K562 (cell line): ENCODE measurements around the gene MDN1. TPM values are rescaled to one million over a fixed set of nuclear protein-coding genes. Genes with fewer than 3 reads are reported as not detected.

Experiments used
- CBFA2T3 ChIP-seq: fragments of 450-650 bp; IDR thresholded peaks from 2 replicates; pipeline ENCODE4 v1.6.1; 2017
- CXXC5 ChIP-seq: fragments of 250-450 bp; sonication (Bioruptor Pico); IDR thresholded peaks from 2 replicates; pipeline ENCODE4 v1.8.0; 2022; ENCODE audit warnings: inconsistent platforms, mild to moderate bottlenecking, moderate library complexity
- EP300 ChIP-seq: IDR thresholded peaks from 2 replicates; pipeline ENCODE4 v1.6.1; 2012; ENCODE audit warnings: low read length, improper control_type of control experiment
- ESRRA ChIP-seq: fragments of 450-650 bp; IDR thresholded peaks from 2 replicates; pipeline ENCODE4 v1.6.1; 2014; ENCODE audit warnings: low read depth, mild to moderate bottlenecking, moderate library complexity, borderline replicate concordance
- GTF2A2 ChIP-seq: IDR thresholded peaks from 2 replicates; pipeline ENCODE4 v1.6.1; 2016; ENCODE audit warnings: mild to moderate bottlenecking, missing genetic modification characterization, missing compliant biosample characterization
- HOMEZ ChIP-seq: fragments of 250-450 bp; sonication (Bioruptor Pico); IDR thresholded peaks from 2 replicates; pipeline ENCODE4 v1.4.0; 2020; ENCODE audit warnings: mild to moderate bottlenecking, moderate library complexity
- NR2C2 ChIP-seq, 2 experiments: fragments of 200-800 bp in 1 of 2; sonication (Bioruptor generic) in 1 of 2; sonication (generic) in 1 of 2; formaldehyde crosslinking in 1 of 2; IDR thresholded peaks; 2 replicates each; pipeline versions ENCODE4 v1.6.1 to v1.8.0; 2016 to 2022; ENCODE audit warnings: mild to moderate bottlenecking in 1 of 2, missing compliant biosample characterization in 1 of 2, missing genetic modification characterization in 1 of 2, missing genetic modification reagents in 1 of 2
- RAD51 ChIP-seq: fragments of 450-650 bp; IDR thresholded peaks from 2 replicates; pipeline ENCODE4 v1.7.1; 2016; ENCODE audit warnings: low read depth, mild to moderate bottlenecking, borderline replicate concordance
- SMARCA4 ChIP-seq: fragments of 450-650 bp; IDR thresholded peaks from 2 replicates; pipeline ENCODE4 v1.6.1; 2016
- SP1 ChIP-seq: sonication (generic); formaldehyde crosslinking; IDR thresholded peaks from 2 replicates; pipeline ENCODE4 v1.8.1; 2022; ENCODE audit warnings: mild to moderate bottlenecking, missing genetic modification reagents
- SRSF9 ChIP-seq: fragments of 200-400 bp; formaldehyde crosslinking; IDR thresholded peaks from 2 replicates; pipeline ENCODE4 v1.6.1; 2017; ENCODE audit warnings: low read depth, low read length, borderline replicate concordance
- TAL1 ChIP-seq: fragments of 450-650 bp; IDR thresholded peaks from 2 replicates; pipeline ENCODE4 v1.6.1; 2016; ENCODE audit warnings: mild to moderate bottlenecking
- ZMIZ1 ChIP-seq, 2 experiments: fragments of 150-350 bp in 1 of 2; IDR thresholded peaks; 2 replicates each; pipeline ENCODE4 v1.6.1; 2012 to 2016; ENCODE audit warnings: low read depth in 2 of 2, low read length in 2 of 2, mild to moderate bottlenecking in 1 of 2, moderate library complexity in 1 of 2
- ZNF592 ChIP-seq: fragments of 450-650 bp; IDR thresholded peaks from 2 replicates; pipeline ENCODE4 v1.6.1; 2017; ENCODE audit warnings: antibody characterized with exemption, mild to moderate bottlenecking
- polyA plus RNA-seq, 8 experiments: library from polyadenylated mRNA; depleted of rRNA in 4 of 8; stranded (reverse) in 5 of 8; unstranded in 3 of 8; fragments of >200 nt; fragmentation: Nextera tagmentation in 2 of 8; fragmentation: Illumina TruSeq in 1 of 8; extraction: Ambion mirVana in 2 of 8; extraction: Trizol in 1 of 8; gene quantifications; 2 replicates each; pipeline versions ENCODE4 v1.2.1 to v1.2.3, GENCODE V29; 2011 to 2014; ENCODE audit warnings: inconsistent platforms in 1 of 8, missing spikeins in 1 of 8
- total RNA-seq, 7 experiments: library from RNA; depleted of rRNA in 6 of 7; stranded (reverse); fragments of >200 nt in 6 of 7; fragmentation: Illumina TruSeq in 2 of 7; extraction: Trizol in 2 of 7; gene quantifications; 2 replicates each; pipeline versions ENCODE4 v1.2.1 to v1.2.3, GENCODE V29; 2011 to 2021; ENCODE audit warnings: low replicate concordance in 1 of 7
- TF ChIP-seq, protein P1 (sequence below): fragments of 450-650 bp; formaldehyde crosslinking; IDR thresholded peaks from 2 replicates; pipeline ENCODE4 v1.4.0; 2020; ENCODE audit warnings: mild to moderate bottlenecking, mixed read lengths
- TF ChIP-seq, protein P2 (sequence below): IDR thresholded peaks from 2 replicates; pipeline ENCODE4 v1.6.1; 2014; ENCODE audit warnings: antibody characterized with exemption

Gene MDN1
- total and polyA plus RNA-seq, 9 of the 15 experiments (the other 6 are each of a cell fraction or from before 2014, with no cell fraction given), result 25.6 to 93.6 (median 43.0) TPM

DNA sequence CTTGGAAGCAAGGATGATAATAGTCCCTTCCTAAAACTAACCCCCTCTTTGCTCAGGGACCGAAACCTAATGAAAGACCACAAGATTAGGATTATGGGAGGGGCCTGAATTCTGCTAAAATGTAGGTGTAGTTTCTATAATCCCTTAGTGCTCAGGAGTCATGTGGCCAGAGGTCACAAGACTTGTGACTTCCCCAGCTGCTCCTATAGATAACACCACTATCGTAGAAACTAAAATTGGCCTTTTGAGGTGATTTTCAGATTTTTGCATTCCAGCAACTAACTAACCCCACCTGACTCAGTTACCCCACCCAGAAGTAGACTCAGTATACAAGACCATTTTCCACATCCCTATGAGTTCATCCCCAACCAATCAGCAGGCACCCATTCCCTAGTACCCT is 42.1 kb downstream of the MDN1 start (continued):
- TF ChIP-seq CXXC5 (CRISPR knock-in tag), result peak; percentile 24; the same call in 1 of the 2 replicates
- peak; percentile 38; the same call in 1 of the 2 replicates for TF ChIP-seq EP300
- 0 out of 2 replicates have a peak, but pooled peaks have one; percentile 28 for TF ChIP-seq SP1 (CRISPR knock-in tag)
- 0 out of 2 replicates have a peak, but pooled peaks have one; percentile 0 for TF ChIP-seq ZNF592
- TF ChIP-seq HOMEZ, result no peak
- TF ChIP-seq, protein P1, sequence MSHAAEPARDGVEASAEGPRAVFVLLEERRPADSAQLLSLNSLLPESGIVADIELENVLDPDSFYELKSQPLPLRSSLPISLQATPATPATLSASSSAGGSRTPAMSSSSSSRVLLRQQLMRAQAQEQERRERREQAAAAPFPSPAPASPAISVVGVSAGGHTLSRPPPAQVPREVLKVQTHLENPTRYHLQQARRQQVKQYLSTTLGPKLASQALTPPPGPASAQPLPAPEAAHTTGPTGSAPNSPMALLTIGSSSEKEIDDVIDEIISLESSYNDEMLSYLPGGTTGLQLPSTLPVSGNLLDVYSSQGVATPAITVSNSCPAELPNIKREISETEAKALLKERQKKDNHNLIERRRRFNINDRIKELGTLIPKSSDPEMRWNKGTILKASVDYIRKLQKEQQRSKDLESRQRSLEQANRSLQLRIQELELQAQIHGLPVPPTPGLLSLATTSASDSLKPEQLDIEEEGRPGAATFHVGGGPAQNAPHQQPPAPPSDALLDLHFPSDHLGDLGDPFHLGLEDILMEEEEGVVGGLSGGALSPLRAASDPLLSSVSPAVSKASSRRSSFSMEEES, result peak; percentile 28; the same call in 1 of the 2 replicates
- TF ChIP-seq, protein P2, sequence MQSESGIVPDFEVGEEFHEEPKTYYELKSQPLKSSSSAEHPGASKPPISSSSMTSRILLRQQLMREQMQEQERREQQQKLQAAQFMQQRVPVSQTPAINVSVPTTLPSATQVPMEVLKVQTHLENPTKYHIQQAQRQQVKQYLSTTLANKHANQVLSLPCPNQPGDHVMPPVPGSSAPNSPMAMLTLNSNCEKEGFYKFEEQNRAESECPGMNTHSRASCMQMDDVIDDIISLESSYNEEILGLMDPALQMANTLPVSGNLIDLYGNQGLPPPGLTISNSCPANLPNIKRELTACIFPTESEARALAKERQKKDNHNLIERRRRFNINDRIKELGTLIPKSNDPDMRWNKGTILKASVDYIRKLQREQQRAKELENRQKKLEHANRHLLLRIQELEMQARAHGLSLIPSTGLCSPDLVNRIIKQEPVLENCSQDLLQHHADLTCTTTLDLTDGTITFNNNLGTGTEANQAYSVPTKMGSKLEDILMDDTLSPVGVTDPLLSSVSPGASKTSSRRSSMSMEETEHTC, result peak; percentile 84
- no peak for TF ChIP-seq GTF2A2 (tag)
- TF ChIP-seq SRSF9, result no peak
- 0 out of 2 replicates have a peak, but pooled peaks have one; percentile 19 for TF ChIP-seq ESRRA
- TF ChIP-seq CBFA2T3, result peak; percentile 75
- TF ChIP-seq RAD51, result peak; percentile 77
- 0 out of 2 replicates have a peak, but pooled peaks have one; percentile 33 for TF ChIP-seq SMARCA4
- no peak for TF ChIP-seq ZMIZ1 (IDR thresholded peaks at IDR 0.05; ENCODE audit: low read depth in 2 of 2, low read length in 2 of 2)
- TF ChIP-seq TAL1, result peak; percentile 68
- TF ChIP-seq NR2C2 (CRISPR knock-in tag; IDR thresholded peaks at IDR 0.05), result no peak
- TF ChIP-seq NR2C2 (tag; IDR thresholded peaks at IDR 0.05), result peak; percentile 20; the same call in 1 of the 2 replicates
